Measurements from ENCODE around the gene MTUS2.

- TF ChIP-seq CTCF (conservative IDR thresholded peaks at IDR 0.05 in 1 of 2, IDR thresholded peaks at IDR 0.05 in 1 of 2; ENCODE audit: extremely low read depth in 1 of 2, insufficient read depth in 1 of 2, low read depth in 1 of 2, low read length in 2 of 2) (no peak), EZH2 (IDR thresholded peaks at IDR 0.05; ENCODE audit: borderline replicate concordance, low read length) (no peak)
These were observed 688.7 kb downstream of the MTUS2 start for GRCh38 chr13:29508876-29509252.

Measured in mammary epithelial cell (primary cell).